GM12874 (cell line): ENCODE data around the gene DOCK9.

ENCODE experiments used
- TF ChIP-seq, protein P1 (sequence below): IDR thresholded peaks from 2 replicates; pipeline ENCODE4 v1.5.1; 2011; ENCODE audit warnings: low read depth, mild to moderate bottlenecking, control low read depth, low read length, moderate library complexity; ENCODE audit not compliant: insufficient read depth

Gene DOCK9

DNA sequence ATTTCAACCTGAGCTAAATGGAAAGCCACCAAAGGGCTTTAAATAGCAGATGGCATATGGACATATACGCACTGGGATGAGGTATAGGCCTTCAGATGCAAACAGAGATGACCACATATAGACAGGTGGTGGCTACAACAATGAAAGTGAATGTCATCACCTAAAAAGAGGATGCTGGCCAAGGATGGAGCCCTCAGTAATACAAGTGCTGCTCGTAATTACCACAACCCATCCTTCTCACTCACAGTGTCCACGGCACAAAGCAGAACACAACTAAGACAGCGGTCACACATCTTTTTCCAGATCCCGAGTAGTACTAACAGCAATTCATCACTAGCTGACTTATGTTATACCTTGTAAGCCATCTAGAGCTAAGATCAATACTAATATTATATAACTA is 18.2 kb upstream of the DOCK9 start:
- TF ChIP-seq, protein P1, sequence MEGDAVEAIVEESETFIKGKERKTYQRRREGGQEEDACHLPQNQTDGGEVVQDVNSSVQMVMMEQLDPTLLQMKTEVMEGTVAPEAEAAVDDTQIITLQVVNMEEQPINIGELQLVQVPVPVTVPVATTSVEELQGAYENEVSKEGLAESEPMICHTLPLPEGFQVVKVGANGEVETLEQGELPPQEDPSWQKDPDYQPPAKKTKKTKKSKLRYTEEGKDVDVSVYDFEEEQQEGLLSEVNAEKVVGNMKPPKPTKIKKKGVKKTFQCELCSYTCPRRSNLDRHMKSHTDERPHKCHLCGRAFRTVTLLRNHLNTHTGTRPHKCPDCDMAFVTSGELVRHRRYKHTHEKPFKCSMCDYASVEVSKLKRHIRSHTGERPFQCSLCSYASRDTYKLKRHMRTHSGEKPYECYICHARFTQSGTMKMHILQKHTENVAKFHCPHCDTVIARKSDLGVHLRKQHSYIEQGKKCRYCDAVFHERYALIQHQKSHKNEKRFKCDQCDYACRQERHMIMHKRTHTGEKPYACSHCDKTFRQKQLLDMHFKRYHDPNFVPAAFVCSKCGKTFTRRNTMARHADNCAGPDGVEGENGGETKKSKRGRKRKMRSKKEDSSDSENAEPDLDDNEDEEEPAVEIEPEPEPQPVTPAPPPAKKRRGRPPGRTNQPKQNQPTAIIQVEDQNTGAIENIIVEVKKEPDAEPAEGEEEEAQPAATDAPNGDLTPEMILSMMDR = no peak

DNA sequence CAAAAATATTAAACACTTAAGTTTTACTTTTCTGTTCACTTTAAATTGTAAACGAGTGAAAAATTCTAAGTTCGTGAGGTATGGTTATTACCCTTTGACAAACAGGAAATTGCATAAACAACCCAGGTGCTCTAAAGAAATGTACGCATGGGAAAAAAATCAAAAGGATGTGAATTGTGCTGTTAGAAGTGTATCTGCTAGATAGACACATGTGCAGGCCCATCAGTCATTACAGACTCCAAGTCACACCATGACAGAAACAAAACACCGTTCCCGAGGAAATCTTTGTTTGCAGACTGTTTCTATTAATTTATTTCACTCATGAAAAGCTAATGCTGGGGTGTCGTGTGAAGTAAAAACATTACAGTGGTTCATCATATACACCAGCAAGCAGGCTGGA is 17.0 kb upstream of the DOCK9 start:
- TF ChIP-seq, protein P1 = no peak

DNA sequence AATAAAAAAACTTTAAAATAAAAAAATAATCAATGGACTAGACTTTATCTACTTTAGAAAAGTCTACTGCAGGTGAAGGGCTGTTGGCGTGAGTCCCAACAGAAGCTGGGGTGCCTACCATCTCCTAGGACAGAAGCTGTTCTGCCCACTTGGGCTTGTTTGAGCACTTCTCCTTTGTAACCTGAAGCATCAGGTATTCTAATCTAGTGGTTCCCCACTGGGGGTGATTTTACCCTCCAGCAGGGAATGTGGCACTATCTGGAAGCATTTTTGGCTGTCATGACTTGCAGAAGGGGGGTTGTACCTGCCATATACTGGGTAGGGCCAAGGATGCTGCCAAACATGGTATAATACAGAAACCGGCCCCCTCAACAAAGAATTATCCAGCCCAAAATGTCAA is 16.2 kb upstream of the DOCK9 start:
- TF ChIP-seq, protein P1 = no peak

DNA sequence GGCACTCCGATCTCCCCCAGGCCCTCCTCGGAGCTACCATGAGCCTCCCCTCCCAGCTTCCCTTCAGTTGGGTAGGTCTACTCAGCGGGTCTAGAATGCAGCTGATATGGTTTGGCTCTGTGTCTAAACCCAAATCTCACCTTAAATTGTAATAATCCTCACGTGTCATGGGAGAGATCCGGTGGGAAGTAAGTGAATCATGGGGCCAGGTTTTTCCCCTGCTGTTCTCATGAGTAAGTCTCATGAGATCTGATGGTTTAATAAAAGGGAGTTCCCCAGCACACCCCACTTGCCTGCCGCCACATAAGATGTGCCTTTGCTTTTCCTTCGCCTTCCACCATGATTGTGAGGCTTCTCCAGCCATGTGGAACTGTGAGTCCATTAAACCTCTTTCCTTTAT is 14.5 kb upstream of the DOCK9 start:
- TF ChIP-seq, protein P1 = no peak

DNA sequence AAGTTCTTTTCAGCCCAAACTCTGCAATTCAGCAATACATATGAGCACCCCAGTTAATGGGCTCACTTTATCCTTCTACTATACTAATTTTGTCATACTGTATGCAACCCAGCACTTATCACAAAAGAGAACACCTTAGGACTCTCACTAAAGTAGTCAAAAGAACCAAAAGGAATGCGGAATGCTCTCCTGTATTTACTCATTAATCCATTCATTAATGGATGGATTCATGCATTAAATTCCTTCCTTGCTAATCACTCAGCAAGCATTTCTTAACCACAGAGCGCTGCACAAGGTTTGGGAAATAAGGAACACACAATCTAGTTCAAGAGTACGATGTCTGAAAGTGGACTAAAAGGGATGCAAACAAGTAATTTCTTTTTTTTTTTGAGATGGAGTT is 12.8 kb upstream of the DOCK9 start:
- TF ChIP-seq, protein P1 = no peak

DNA sequence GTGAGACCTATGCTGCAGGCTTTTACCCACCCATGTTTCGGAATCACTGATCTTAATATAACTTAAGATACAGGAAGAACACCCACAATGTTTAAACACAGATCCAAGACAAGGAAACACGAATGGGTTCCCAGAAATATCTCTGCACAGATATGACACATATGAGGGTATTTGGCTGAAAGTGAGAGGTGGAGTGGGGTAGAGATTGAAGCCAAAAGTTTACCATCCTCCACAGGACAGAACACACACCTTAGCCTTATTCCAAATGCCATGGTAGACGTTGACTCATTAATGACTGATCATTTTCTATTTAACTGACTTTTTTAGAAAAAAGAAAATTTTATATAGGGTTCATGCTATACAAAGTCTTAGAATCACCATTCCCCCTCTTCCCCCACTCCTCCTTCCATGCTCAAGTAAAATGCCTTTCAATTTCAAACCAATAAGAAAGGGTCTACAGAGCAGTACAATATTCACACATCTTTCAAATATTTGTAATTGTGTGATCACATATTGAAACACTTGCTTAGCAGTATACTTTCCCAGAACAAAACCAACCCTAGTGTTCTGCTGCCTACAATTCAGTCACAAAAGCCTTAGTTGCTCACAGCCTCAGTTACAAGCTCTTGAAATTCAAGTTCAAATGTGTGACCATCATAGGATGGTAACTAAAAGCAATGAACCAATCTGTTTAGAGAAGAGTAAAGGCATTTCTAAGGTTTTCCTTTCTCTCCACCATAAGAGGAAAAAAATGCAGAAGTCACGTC is 11.8 kb upstream of the DOCK9 start:
- TF ChIP-seq, protein P1 = no peak

DNA sequence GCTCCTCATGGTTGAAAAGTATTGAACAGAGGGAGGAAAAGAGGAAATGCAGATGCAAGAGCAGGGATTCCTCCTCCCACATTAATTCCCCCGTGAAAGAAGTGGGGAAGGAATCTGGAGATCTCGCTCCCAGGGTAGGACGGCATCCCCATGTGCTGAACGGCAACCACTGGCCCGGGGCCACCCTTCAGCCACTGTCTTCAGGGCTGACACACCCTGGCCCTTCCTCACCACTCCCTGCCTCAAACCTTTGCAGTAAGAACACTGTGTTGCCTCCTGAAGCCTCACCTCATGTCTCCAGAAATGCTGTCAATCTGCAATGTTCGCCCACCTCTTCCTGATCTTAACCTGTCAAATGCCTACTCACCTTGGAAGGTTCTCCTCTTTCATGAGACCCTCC is 10.9 kb upstream of the DOCK9 start:
- TF ChIP-seq, protein P1 = no peak
